Right lobe of liver (tissue), 6 donors: ENCODE measurements around the gene NELL2. TPM values are rescaled to one million over a fixed set of nuclear protein-coding genes. Genes with fewer than 3 reads are reported as not detected.

Source experiments
- ATAC-seq, 4 donors: fragments of 200-7000 bp; cut with Tn5 transposase; one replicate each; pipeline ENCODE4 v1.9.1; 2020; ENCODE audit warnings: mild to moderate bottlenecking in 4 of 4, moderate library complexity in 4 of 4
- DNase-seq, 3 donors: peaks; one replicate each; pipeline ENCODE4 v3.0.0-alpha.2; 2020
- H3K27ac ChIP-seq, 3 donors: fragments of 200-600 bp; one replicate each; pipeline ENCODE4 v1.8.0; 2022
- H3K27me3 ChIP-seq, 2 donors: fragments of 200-600 bp; one replicate each; pipeline ENCODE4 v1.8.0; 2022
- H3K36me3 ChIP-seq, 4 donors: fragments of 200-600 bp; sonication (generic) in 1 of 4; one replicate each; pipeline versions ENCODE4 v1.5.1 to v1.8.0; 2017 to 2022; ENCODE audit warnings: control low read depth in 1 of 4
- H3K4me1 ChIP-seq, 4 donors: fragments of 200-600 bp; sonication (generic) in 1 of 4; one replicate each; pipeline versions ENCODE4 v1.5.1 to v1.8.0; 2017 to 2022; ENCODE audit warnings: control low read depth in 1 of 4
- H3K4me3 ChIP-seq, 3 donors: fragments of 200-600 bp; one replicate each; pipeline ENCODE4 v1.8.0; 2022
- H3K9me3 ChIP-seq, 4 donors: fragments of 200-600 bp; sonication (generic) in 1 of 4; one replicate each; pipeline versions ENCODE4 v1.5.1 to v1.8.0; 2017 to 2022; ENCODE audit warnings: control low read depth in 1 of 4
- CTCF ChIP-seq, 4 donors: fragments of 200-600 bp in 3 of 4; fragments of 450-650 bp in 1 of 4; IDR thresholded peaks; one replicate each; pipeline versions ENCODE4 v1.5.1 to v1.8.0; 2016 to 2022; ENCODE audit warnings: antibody characterized with exemption in 4 of 4, mild to moderate bottlenecking in 2 of 4
- POLR2A ChIP-seq: fragments of 450-650 bp; IDR thresholded peaks from one replicate; pipeline ENCODE4 v1.6.1; 2017; ENCODE audit warnings: antibody characterized with exemption, mild to moderate bottlenecking
- WGBS: methylation state at CpG from one replicate; pipeline ENCODE4 v1.1.6; 2018; ENCODE audit warnings: low coverage, low lambda C conversion rate; ENCODE audit not compliant: insufficient coverage; ENCODE audit errors: missing lambda C conversion rate; 5-methylcytosine and 5-hydroxymethylcytosine counted together
- intact Hi-C, 2 donors: fragments of 100-400 bp; cut with DNase I; formaldehyde crosslinking; loops; one replicate each; pipeline versions ENCODE4 v1.11.2 to v1.14.1; 2022
- total RNA-seq, 6 experiments: library from RNA; depleted of rRNA in 2 of 6; stranded (reverse); fragments of >200 nt in 2 of 6; fragmentation: NEBNext Ultra II Directional in 3 of 6; extraction: Animal tissue kit (Norgen Biotek cat#: 25700) in 3 of 6; gene quantifications; one replicate each; pipeline versions ENCODE4 v1.1.0 to v1.2.4, GENCODE V29; 2016 to 2023
- donor health status: DM: no; HTN: yes; CAD: no.
- donor health status: DM: no; HTN: no; CAD: no.
- donor health status: DM: no; HTN: no; CAD: no.
- donor health status: DM: no; HTN: yes; CAD: no.
- donor health status: DM: no; HTN: yes; CAD: no.

NELL2 gene
- total RNA-seq, 6 experiments from 2014 or later = 0.15 to 0.43 (median 0.43) TPM; not detected in 3

GRCh38 chr12:44510076-44510475 lies 366.0 kb downstream of the NELL2 start:
- 51% methylated on average over 4 of the region's 4 CpGs for WGBS
- intact Hi-C loops = no loop called here
- Histone ChIP-seq H3K36me3 (no peaks in the 10 kb centered on the region), H3K9me3 (no peaks in the 10 kb centered on the region), H3K4me3 (no peak overlapping the region), H3K27me3 (no peaks in the 10 kb centered on the region), H3K27ac (no peak overlapping the region), H3K4me1 (no peaks in the 10 kb centered on the region)
- no peak for ATAC-seq
- TF ChIP-seq POLR2A (no peak), CTCF (IDR thresholded peaks at IDR 0.05) (no peak)
- no peak for DNase-seq

- no peaks in the 10 kb centered on the region for H3K36me3 ChIP-seq
- DNase-seq (no peak), ATAC-seq (no peak)
- no peaks in the 10 kb centered on the region for H3K4me1 ChIP-seq
- no peak for TF ChIP-seq CTCF (IDR thresholded peaks at IDR 0.05)
- TF ChIP-seq POLR2A = no peak
- no peaks in the 10 kb centered on the region for H3K9me3 ChIP-seq
- H3K27me3 ChIP-seq = no peaks in the 10 kb centered on the region
- H3K4me3 ChIP-seq = no peak overlapping the region
- no peak overlapping the region for H3K27ac ChIP-seq
- intact Hi-C loops = no loop called here
- WGBS = 39% methylated on average over 2 of the region's 2 CpGs
Measured at GRCh38 chr12:44509471-44509870, 366.6 kb downstream of the NELL2 start.

- DNase-seq (no peak), ATAC-seq (no peak)
- TF ChIP-seq CTCF (IDR thresholded peaks at IDR 0.05) (no peak), POLR2A (no peak)
Measured at GRCh38 chr12:44507461-44507860, 368.7 kb downstream of the NELL2 start.

GRCh38 chr12:44504799-44505198 lies 371.3 kb downstream of the NELL2 start:
- ATAC-seq (no peak), DNase-seq (no peak)
- no peaks in the 10 kb centered on the region for H3K9me3 ChIP-seq
- intact Hi-C loops = no loop called here
- H3K4me3 ChIP-seq = no peak overlapping the region
- no peaks in the 10 kb centered on the region for H3K36me3 ChIP-seq
- H3K27ac ChIP-seq = no peak overlapping the region
- H3K4me1 ChIP-seq = no peaks in the 10 kb centered on the region
- no peak for TF ChIP-seq CTCF (IDR thresholded peaks at IDR 0.05)
- TF ChIP-seq POLR2A = no peak
- no peaks in the 10 kb centered on the region for H3K27me3 ChIP-seq

More at GRCh38 chr12:44507461-44507860, 368.7 kb downstream of the NELL2 start:
- WGBS = 50% methylated on average over 1 of the region's 1 CpG
- intact Hi-C loops = no loop called here
- H3K9me3 ChIP-seq = no peaks in the 10 kb centered on the region
- no peaks in the 10 kb centered on the region for H3K27me3 ChIP-seq
- no peaks in the 10 kb centered on the region for H3K4me1 ChIP-seq
- H3K36me3 ChIP-seq = no peaks in the 10 kb centered on the region
- no peak overlapping the region for H3K27ac ChIP-seq
- no peak overlapping the region for H3K4me3 ChIP-seq

GRCh38 chr12:44503329-44503728 lies 372.8 kb downstream of the NELL2 start:
- H3K4me1 ChIP-seq = no peaks in the 10 kb centered on the region
- DNase-seq = no peak
- no peaks in the 10 kb centered on the region for H3K9me3 ChIP-seq
- no peak overlapping the region for H3K27ac ChIP-seq
- intact Hi-C loops = no loop called here
- no peaks in the 10 kb centered on the region for H3K27me3 ChIP-seq
- H3K4me3 ChIP-seq = no peak overlapping the region
- ATAC-seq = no peak
- no peaks in the 10 kb centered on the region for H3K36me3 ChIP-seq
- no peak for TF ChIP-seq POLR2A
- TF ChIP-seq CTCF (IDR thresholded peaks at IDR 0.05) = no peak
